GM06990 (cell line): Measurements from ENCODE around the gene OR51B4.

Experiments
- DNase-seq: peaks from one replicate; pipeline ENCODE4 v3.0.0-alpha.2; 2011; ENCODE audit not compliant: insufficient read length; ENCODE audit errors: extremely low read depth
- H3K27me3 ChIP-seq: replicated peaks from 2 replicates; pipeline ENCODE4 v1.6.0; 2011; ENCODE audit warnings: low read length; ENCODE audit not compliant: control insufficient read depth, insufficient read depth
- H3K36me3 ChIP-seq: 2 replicates; pipeline ENCODE4 v1.5.1; 2011; ENCODE audit warnings: low read length; ENCODE audit not compliant: control insufficient read depth, insufficient read depth
- H3K4me3 ChIP-seq: replicated peaks from 2 replicates; pipeline ENCODE4 v1.5.1; 2011; ENCODE audit warnings: low read depth, mild to moderate bottlenecking, control low read depth, low read length
- TF ChIP-seq, protein P1 (sequence below): IDR thresholded peaks from 2 replicates; pipeline ENCODE4 v1.5.1; 2011; ENCODE audit warnings: low read length, control low read depth, mild to moderate bottlenecking, inconsistent platforms; ENCODE audit not compliant: insufficient read depth, poor library complexity, severe bottlenecking

OR51B4 gene

DNA sequence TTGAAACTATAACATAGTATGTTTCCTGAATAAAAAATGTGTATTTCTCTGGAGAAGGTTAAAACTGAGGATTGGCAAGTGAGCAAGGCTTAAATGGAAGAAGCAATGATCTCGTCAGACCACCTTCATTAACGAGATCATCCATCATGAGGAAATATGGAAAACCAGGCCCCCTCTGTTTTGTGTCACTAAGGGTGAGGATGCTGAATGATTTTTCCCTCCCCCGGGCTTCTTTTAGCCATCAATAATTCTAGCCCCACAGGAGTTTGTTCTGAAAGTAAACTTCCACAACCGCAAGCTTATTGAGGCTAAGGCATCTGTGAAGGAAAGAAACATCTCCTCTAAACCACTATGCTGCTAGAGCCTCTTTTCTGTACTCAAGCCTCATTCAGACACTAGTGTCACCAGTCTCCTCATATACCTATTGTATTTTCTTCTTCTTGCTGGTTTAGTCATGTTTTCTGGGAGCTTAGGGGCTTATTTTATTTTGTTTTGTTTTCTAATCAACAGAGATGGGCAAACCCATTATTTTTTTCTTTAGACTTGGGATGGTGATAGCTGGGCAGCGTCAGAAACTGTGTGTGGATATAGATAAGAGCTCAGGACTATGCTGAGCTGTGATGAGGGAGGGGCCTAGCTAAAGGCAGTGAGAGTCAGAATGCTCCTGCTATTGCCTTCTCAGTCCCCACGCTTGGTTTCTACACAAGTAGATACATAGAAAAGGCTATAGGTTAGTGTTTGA, 26.2 kb downstream of the OR51B4 start:
- Histone ChIP-seq H3K4me3 (no peak overlapping the region), H3K36me3 (no peaks in the 10 kb centered on the region), H3K27me3 (no peaks in the 10 kb centered on the region)
- TF ChIP-seq, protein P1, sequence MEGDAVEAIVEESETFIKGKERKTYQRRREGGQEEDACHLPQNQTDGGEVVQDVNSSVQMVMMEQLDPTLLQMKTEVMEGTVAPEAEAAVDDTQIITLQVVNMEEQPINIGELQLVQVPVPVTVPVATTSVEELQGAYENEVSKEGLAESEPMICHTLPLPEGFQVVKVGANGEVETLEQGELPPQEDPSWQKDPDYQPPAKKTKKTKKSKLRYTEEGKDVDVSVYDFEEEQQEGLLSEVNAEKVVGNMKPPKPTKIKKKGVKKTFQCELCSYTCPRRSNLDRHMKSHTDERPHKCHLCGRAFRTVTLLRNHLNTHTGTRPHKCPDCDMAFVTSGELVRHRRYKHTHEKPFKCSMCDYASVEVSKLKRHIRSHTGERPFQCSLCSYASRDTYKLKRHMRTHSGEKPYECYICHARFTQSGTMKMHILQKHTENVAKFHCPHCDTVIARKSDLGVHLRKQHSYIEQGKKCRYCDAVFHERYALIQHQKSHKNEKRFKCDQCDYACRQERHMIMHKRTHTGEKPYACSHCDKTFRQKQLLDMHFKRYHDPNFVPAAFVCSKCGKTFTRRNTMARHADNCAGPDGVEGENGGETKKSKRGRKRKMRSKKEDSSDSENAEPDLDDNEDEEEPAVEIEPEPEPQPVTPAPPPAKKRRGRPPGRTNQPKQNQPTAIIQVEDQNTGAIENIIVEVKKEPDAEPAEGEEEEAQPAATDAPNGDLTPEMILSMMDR: no peak
- no peak for DNase-seq

GRCh38 chr11:5274395-5274794, 27.4 kb downstream of the OR51B4 start:
- TF ChIP-seq, protein P1: no peak
- no peaks in the 10 kb centered on the region; the same call in 1 of the 2 replicates for H3K27me3 ChIP-seq
- no peak for DNase-seq
- no peak overlapping the region for H3K4me3 ChIP-seq
- no peaks in the 10 kb centered on the region for H3K36me3 ChIP-seq

- Histone ChIP-seq H3K36me3 (no peaks in the 10 kb centered on the region), H3K4me3 (no peak overlapping the region), H3K27me3 (no peaks in the 10 kb centered on the region; the same call in 1 of the 2 replicates)
- no peak for DNase-seq
- TF ChIP-seq, protein P1: no peak
Observed at GRCh38 chr11:5272395-5273017, 29.2 kb downstream of the OR51B4 start.

GRCh38 chr11:5269715-5270147, 32.0 kb downstream of the OR51B4 start, which contains the start of gene HBE1:
Gene HBE1 (minus strand): TSS chr11:5269945. CDS start chr11:5269890, 55 bp downstream.
- TF ChIP-seq, protein P1: no peak
- Histone ChIP-seq H3K27me3 (no peaks in the 10 kb centered on the region; the same call in 1 of the 2 replicates), H3K4me3 (no peak within 1 kb of the TSS), H3K36me3 (no peaks in the 10 kb centered on the region)
- no peak for DNase-seq

- no peak for DNase-seq
- H3K27me3 ChIP-seq: no peaks in the 10 kb centered on the region; the same call in 1 of the 2 replicates
- TF ChIP-seq, protein P1: no peak
- no peak overlapping the region for H3K4me3 ChIP-seq
- no peaks in the 10 kb centered on the region for H3K36me3 ChIP-seq
Observed at GRCh38 chr11:5267033-5267563, 34.6 kb downstream of the OR51B4 start.
